Erythroblast (primary cell): ENCODE data around the gene RPS6KC1.

Experiments used
- GATA1 ChIP-seq: IDR thresholded peaks from 2 replicates; pipeline ENCODE4 v1.6.1; 2011; ENCODE audit warnings: low read depth, mild to moderate bottlenecking, control low read depth, low read length, moderate library complexity
- POLR2A ChIP-seq: IDR thresholded peaks from 2 replicates; pipeline ENCODE4 v1.6.1; 2011; ENCODE audit warnings: mild to moderate bottlenecking, low read length

DNA sequence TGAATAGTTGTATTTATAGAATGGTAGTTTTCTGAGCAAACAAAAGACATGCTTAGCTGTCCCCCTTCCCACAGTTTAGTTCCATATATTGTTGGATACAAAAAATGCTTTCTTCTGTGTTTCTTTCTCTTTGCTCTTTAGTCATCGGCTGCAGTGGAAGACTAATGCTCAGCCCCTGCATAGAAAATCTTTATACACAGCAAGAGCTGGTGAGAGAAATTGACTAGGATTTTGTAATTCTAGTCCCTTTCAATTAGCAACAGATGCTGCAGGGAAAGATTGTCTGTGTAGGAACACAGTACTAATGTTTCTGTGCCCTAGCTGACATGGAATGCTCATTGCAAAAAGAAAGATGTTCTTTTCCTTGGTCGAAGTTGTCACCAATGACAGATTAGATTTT is 200.9 kb downstream of the RPS6KC1 start:
- TF ChIP-seq POLR2A (no peak), GATA1 (no peak)
